ENCODE measurements around the gene CDK14.

The CDK14 gene

DNA sequence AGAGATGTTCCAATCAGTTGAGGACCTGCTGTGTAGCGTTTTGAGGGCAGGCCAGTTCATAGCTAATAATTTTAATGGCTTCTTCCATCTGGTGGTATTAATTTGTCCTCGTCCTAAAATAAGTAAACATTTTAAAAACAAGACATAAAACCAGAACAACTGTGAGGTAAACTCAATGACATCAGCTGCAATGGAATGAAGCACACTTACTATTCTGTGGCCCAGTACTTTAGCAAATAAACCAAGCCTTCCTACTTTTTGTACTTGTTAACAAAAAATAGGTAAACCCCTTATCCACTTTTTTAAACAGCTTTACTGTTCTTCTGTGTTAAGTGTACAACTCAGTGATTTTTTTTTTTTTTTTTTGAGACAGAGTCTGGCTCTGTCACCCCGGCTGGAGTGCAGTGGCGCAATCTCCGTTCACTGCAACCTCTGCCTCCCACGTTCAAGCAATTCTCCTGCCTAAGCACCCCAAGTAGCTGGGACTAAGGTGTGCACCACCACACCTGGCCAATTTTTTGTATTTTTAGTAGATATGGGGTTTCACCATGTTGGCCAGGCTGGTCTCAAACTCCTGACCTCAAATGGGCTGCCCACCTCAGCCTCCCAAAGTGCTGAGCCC lies 639.2 kb downstream of the CDK14 start:
- Histone ChIP-seq H3K79me2 (ENCODE audit: low read length) (no peaks in the 10 kb centered on the region), H3K4me3 (ENCODE audit: low read length) (no peak overlapping the region), H3K36me3 (replicated peaks; ENCODE audit: low read depth, low read length) (no peaks in the 10 kb centered on the region), H3K9ac (ENCODE audit: low read length) (no peak overlapping the region), H4K20me1 (ENCODE audit: insufficient read depth, low read length) (no peaks in the 10 kb centered on the region), H3K4me1 (ENCODE audit: low read length) (no peaks in the 10 kb centered on the region), H3K27me3 (ENCODE audit: low read depth, low read length) (no peaks in the 10 kb centered on the region), H3K27ac (ENCODE audit: low read length) (no peak overlapping the region), H3K9me3 (ENCODE audit: insufficient read depth, low read length) (no peaks in the 10 kb centered on the region), H3K4me2 (ENCODE audit: low read length) (no peak overlapping the region), H2AFZ (ENCODE audit: low read depth, low read length) (no peak overlapping the region)
- TF ChIP-seq, protein P1, sequence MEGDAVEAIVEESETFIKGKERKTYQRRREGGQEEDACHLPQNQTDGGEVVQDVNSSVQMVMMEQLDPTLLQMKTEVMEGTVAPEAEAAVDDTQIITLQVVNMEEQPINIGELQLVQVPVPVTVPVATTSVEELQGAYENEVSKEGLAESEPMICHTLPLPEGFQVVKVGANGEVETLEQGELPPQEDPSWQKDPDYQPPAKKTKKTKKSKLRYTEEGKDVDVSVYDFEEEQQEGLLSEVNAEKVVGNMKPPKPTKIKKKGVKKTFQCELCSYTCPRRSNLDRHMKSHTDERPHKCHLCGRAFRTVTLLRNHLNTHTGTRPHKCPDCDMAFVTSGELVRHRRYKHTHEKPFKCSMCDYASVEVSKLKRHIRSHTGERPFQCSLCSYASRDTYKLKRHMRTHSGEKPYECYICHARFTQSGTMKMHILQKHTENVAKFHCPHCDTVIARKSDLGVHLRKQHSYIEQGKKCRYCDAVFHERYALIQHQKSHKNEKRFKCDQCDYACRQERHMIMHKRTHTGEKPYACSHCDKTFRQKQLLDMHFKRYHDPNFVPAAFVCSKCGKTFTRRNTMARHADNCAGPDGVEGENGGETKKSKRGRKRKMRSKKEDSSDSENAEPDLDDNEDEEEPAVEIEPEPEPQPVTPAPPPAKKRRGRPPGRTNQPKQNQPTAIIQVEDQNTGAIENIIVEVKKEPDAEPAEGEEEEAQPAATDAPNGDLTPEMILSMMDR (IDR thresholded peaks at IDR 0.05; ENCODE audit: low read depth, low read length) = no peak
- no peak for TF ChIP-seq EZH2phosphoT487 (IDR thresholded peaks at IDR 0.05; ENCODE audit: low read depth)

- H3K27me3 ChIP-seq (ENCODE audit: low read depth, low read length) = no peaks in the 10 kb centered on the region
- no peak overlapping the region for H3K4me3 ChIP-seq (ENCODE audit: low read length)
- no peak overlapping the region for H2AFZ ChIP-seq (ENCODE audit: low read depth, low read length)
- H3K27ac ChIP-seq (ENCODE audit: low read length) = no peak overlapping the region
- H3K36me3 ChIP-seq (replicated peaks; ENCODE audit: low read depth, low read length) = no peaks in the 10 kb centered on the region
- H3K9me3 ChIP-seq (ENCODE audit: insufficient read depth, low read length) = no peaks in the 10 kb centered on the region
- no peak for TF ChIP-seq EZH2phosphoT487 (IDR thresholded peaks at IDR 0.05; ENCODE audit: low read depth)
- TF ChIP-seq, protein P1 (IDR thresholded peaks at IDR 0.05; ENCODE audit: low read depth, low read length) = no peak
- no peaks in the 10 kb centered on the region for H4K20me1 ChIP-seq (ENCODE audit: insufficient read depth, low read length)
- H3K4me1 ChIP-seq (ENCODE audit: low read length) = no peaks in the 10 kb centered on the region
- no peak overlapping the region for H3K4me2 ChIP-seq (ENCODE audit: low read length)
- no peak overlapping the region for H3K9ac ChIP-seq (ENCODE audit: low read length)
- H3K79me2 ChIP-seq (ENCODE audit: low read length) = no peaks in the 10 kb centered on the region
Measured at GRCh38 chr7:91239171-91239604, 643.1 kb downstream of the CDK14 start.

DNA sequence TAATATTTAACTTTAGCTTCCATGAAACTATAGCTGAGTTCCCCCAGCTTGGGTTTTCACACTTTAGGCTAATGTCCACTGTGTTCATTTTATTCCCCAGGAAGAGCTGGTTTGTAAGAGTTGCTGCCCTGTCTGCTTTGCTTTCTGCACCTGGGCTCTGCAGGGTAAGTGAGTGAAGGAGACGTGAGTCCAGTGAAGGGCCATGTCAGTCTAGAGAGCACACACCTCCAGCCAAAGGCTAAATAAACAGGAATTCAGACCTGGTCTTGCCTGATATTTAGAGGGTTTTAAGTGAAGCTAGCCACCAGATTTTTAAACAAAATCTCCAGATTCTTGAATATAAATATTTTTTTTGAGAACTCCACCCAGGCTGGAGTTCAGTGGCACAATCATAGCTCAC lies 643.7 kb downstream of the CDK14 start:
- H2AFZ ChIP-seq (ENCODE audit: low read depth, low read length) = no peak overlapping the region
- H3K36me3 ChIP-seq (replicated peaks; ENCODE audit: low read depth, low read length) = no peaks in the 10 kb centered on the region
- H3K9me3 ChIP-seq (ENCODE audit: insufficient read depth, low read length) = no peaks in the 10 kb centered on the region
- H3K4me1 ChIP-seq (ENCODE audit: low read length) = no peaks in the 10 kb centered on the region
- H3K27ac ChIP-seq (ENCODE audit: low read length) = no peak overlapping the region
- H3K9ac ChIP-seq (ENCODE audit: low read length) = no peak overlapping the region
- H3K4me3 ChIP-seq (ENCODE audit: low read length) = no peak overlapping the region
- no peak overlapping the region for H3K4me2 ChIP-seq (ENCODE audit: low read length)
- no peaks in the 10 kb centered on the region for H3K27me3 ChIP-seq (ENCODE audit: low read depth, low read length)
- TF ChIP-seq EZH2phosphoT487 (IDR thresholded peaks at IDR 0.05; ENCODE audit: low read depth) = no peak
- TF ChIP-seq, protein P1 (IDR thresholded peaks at IDR 0.05; ENCODE audit: low read depth, low read length) = no peak
- H4K20me1 ChIP-seq (ENCODE audit: insufficient read depth, low read length) = no peaks in the 10 kb centered on the region
- no peaks in the 10 kb centered on the region for H3K79me2 ChIP-seq (ENCODE audit: low read length)

DNA sequence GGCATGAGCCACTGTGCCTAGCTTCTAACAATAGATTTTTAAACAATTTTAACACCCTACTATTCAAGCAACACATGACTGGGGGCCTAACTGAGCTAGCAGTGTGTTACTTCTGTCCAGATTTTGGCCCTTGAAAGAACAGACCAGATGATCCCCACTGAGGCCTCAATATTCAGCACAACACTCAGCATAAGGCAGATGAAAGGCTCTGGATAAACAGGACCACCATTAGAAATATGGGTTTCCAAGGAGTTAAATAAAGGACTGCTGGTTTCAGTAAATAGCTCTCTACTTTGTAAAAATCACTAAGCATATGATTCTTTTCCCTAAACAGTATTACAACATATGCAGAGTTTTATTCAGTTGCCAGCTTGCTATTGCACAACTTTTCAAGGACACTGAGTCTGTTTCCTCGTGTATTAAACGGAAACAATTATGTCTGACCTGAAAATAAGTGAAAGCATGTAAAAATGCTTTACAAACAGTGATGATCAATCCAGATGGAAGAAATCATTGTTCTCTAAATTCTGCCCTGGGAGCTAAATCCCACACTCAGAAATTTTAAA lies 644.3 kb downstream of the CDK14 start:
- no peak overlapping the region for H3K4me3 ChIP-seq (ENCODE audit: low read length)
- no peaks in the 10 kb centered on the region for H3K27me3 ChIP-seq (ENCODE audit: low read depth, low read length)
- no peaks in the 10 kb centered on the region for H4K20me1 ChIP-seq (ENCODE audit: insufficient read depth, low read length)
- no peaks in the 10 kb centered on the region for H3K79me2 ChIP-seq (ENCODE audit: low read length)
- no peak overlapping the region for H3K27ac ChIP-seq (ENCODE audit: low read length)
- H3K4me1 ChIP-seq (ENCODE audit: low read length) = no peaks in the 10 kb centered on the region
- H3K36me3 ChIP-seq (replicated peaks; ENCODE audit: low read depth, low read length) = no peaks in the 10 kb centered on the region
- H2AFZ ChIP-seq (ENCODE audit: low read depth, low read length) = no peak overlapping the region
- no peak overlapping the region for H3K4me2 ChIP-seq (ENCODE audit: low read length)
- no peak for TF ChIP-seq EZH2phosphoT487 (IDR thresholded peaks at IDR 0.05; ENCODE audit: low read depth)
- TF ChIP-seq, protein P1 (IDR thresholded peaks at IDR 0.05; ENCODE audit: low read depth, low read length) = no peak
- H3K9me3 ChIP-seq (ENCODE audit: insufficient read depth, low read length) = no peaks in the 10 kb centered on the region
- H3K9ac ChIP-seq (ENCODE audit: low read length) = no peak overlapping the region

Data from OCI-LY3 (cell line).